IMR-90 (cell line): Measurements from ENCODE around the gene ACAD10. TPM values are rescaled to one million over a fixed set of nuclear protein-coding genes. Genes with fewer than 3 reads are reported as not detected.
"Not testable (repeated sequence)": the region's sequence is repeated elsewhere in the genome, so short reads cannot be mapped to it uniquely, and the experiment has no call there.

ENCODE experiments used
- ATAC-seq: fragments of 200-7000 bp; cut with Tn5 transposase; 2 replicates; pipeline ENCODE4 v1.9.1; 2020; ENCODE audit warnings: low read depth, mild to moderate bottlenecking, moderate library complexity
- BruUV-seq: library from RNA; stranded (reverse); fragments of 400-500 nt; replicated peaks from 2 replicates; lab custom pipeline; 2021; lab: Mats Ljungman, UMichigan
- CTCF ChIA-PET: fragments of 300-600 bp; formaldehyde crosslinking; extraction: SDS; loops from one replicate; lab custom pipeline; 2021; ENCODE audit warnings: antibody characterized with exemption; lab: Yijun Ruan, JAX
- POLR2A ChIA-PET: fragments of 300-600 bp; sonication (Branson Sonifier 250); formaldehyde crosslinking; loops from one replicate; lab custom pipeline; 2022; ENCODE audit warnings: antibody characterized with exemption; ENCODE audit not compliant: unreplicated experiment; lab: Charles Lee
- DNase-seq: peaks from one replicate; pipeline ENCODE4 v3.0.0; 2013
- H2AFZ ChIP-seq: replicated peaks from 2 replicates; pipeline ENCODE3; 2013; ENCODE audit warnings: low read length, mild to moderate bottlenecking; ENCODE audit not compliant: poor library complexity
- H2AK5ac ChIP-seq: 2 replicates; pipeline ENCODE4 v1.6.1; 2013; ENCODE audit warnings: low read depth, low read length, inconsistent platforms
- H2AK9ac ChIP-seq: replicated peaks from 2 replicates; pipeline ENCODE3; 2013; ENCODE audit warnings: mild to moderate bottlenecking, low read depth, low read length, moderate library complexity; ENCODE audit not compliant: poor library complexity
- H2BK120ac ChIP-seq: 2 replicates; pipeline ENCODE4 v1.6.1; 2013; ENCODE audit warnings: low read depth, low read length, inconsistent platforms
- H2BK15ac ChIP-seq: 3 replicates; pipeline ENCODE4 v1.6.1; 2013; ENCODE audit warnings: low read depth, low read length, inconsistent platforms
- H2BK20ac ChIP-seq: 2 replicates; pipeline ENCODE4 v1.6.1; 2013; ENCODE audit warnings: low read depth, mild to moderate bottlenecking, inconsistent platforms, low read length, moderate library complexity
- H2BK5ac ChIP-seq: 2 replicates; pipeline ENCODE4 v1.6.1; 2013; ENCODE audit warnings: mild to moderate bottlenecking, low read depth, low read length, inconsistent platforms; ENCODE audit not compliant: poor library complexity, severe bottlenecking
- H3K14ac ChIP-seq: replicated peaks from 2 replicates; pipeline ENCODE4 v1.6.1; 2013; ENCODE audit warnings: low read depth, low read length, inconsistent platforms
- H3K18ac ChIP-seq: 2 replicates; pipeline ENCODE4 v1.6.1; 2013; ENCODE audit warnings: low read depth, low read length, control low read depth
- H3K23ac ChIP-seq: 2 replicates; pipeline ENCODE4 v1.6.1; 2013; ENCODE audit warnings: low read depth, low read length, inconsistent platforms
- H3K27ac ChIP-seq: 2 replicates; pipeline ENCODE4 v1.5.1; 2013; ENCODE audit warnings: mild to moderate bottlenecking, control low read depth, low read length; ENCODE audit not compliant: insufficient read depth
- H3K27me3 ChIP-seq: 2 replicates; pipeline ENCODE4 v1.6.1; 2013; ENCODE audit warnings: low read length; ENCODE audit not compliant: control insufficient read depth, insufficient read depth
- H3K36me3 ChIP-seq: 2 replicates; pipeline ENCODE4 v1.6.1; 2013; ENCODE audit warnings: low read length, mixed read lengths; ENCODE audit not compliant: control insufficient read depth, insufficient read depth
- H3K4ac ChIP-seq: 2 replicates; pipeline ENCODE4 v1.6.1; 2013; ENCODE audit warnings: low read depth, low read length, inconsistent platforms
- H3K4me1 ChIP-seq: 2 replicates; pipeline ENCODE4 v1.6.1; 2013; ENCODE audit warnings: low read length, mixed read lengths; ENCODE audit not compliant: control insufficient read depth, insufficient read depth
- H3K4me2 ChIP-seq: 2 replicates; pipeline ENCODE4 v1.6.1; 2013; ENCODE audit warnings: low read depth, mild to moderate bottlenecking, control low read depth, low read length, moderate library complexity
- H3K4me3 ChIP-seq: 2 replicates; pipeline ENCODE4 v1.5.1; 2013; ENCODE audit warnings: low read depth, mild to moderate bottlenecking, control low read depth, low read length, moderate library complexity; ENCODE audit not compliant: insufficient read depth
- H3K56ac ChIP-seq: 2 replicates; pipeline ENCODE4 v1.6.1; 2013; ENCODE audit warnings: low read length, inconsistent platforms; ENCODE audit not compliant: insufficient read depth; ENCODE audit errors: extremely low read depth
- H3K79me1 ChIP-seq, 2 experiments: 2 replicates each; pipeline ENCODE4 v1.6.1; 2013; ENCODE audit warnings: low read length in 2 of 2, inconsistent platforms in 1 of 2, low read depth in 1 of 2
- H3K9ac ChIP-seq: 2 replicates; pipeline ENCODE4 v1.6.1; 2013; ENCODE audit warnings: low read depth, low read length, control low read depth
- H3K9me1 ChIP-seq: 2 replicates; pipeline ENCODE4 v1.6.1; 2013; ENCODE audit warnings: low read length, inconsistent platforms; ENCODE audit not compliant: insufficient read depth
- H3K9me3 ChIP-seq: 2 replicates; pipeline ENCODE4 v1.6.1; 2013; ENCODE audit warnings: low read length; ENCODE audit not compliant: control insufficient read depth, insufficient read depth
- H4K20me1 ChIP-seq: 2 replicates; pipeline ENCODE4 v1.6.1; 2013; ENCODE audit warnings: low read length, inconsistent platforms; ENCODE audit not compliant: insufficient read depth
- H4K5ac ChIP-seq: 2 replicates; pipeline ENCODE4 v1.6.1; 2013; ENCODE audit warnings: mild to moderate bottlenecking, low read depth, low read length, control low read depth
- H4K8ac ChIP-seq, 2 experiments: 2 replicates each; pipeline ENCODE4 v1.6.1; 2013; ENCODE audit warnings: low read depth in 2 of 2, low read length in 2 of 2, control low read depth in 1 of 2, inconsistent platforms in 1 of 2
- H4K91ac ChIP-seq: 2 replicates; pipeline ENCODE4 v1.6.1; 2013; ENCODE audit warnings: low read depth, low read length, inconsistent platforms; ENCODE audit not compliant: insufficient read depth
- WGBS, 2 experiments: methylation state at CpG; one replicate each; pipeline versions ENCODE4 v1.1.5 to v1.1.7; 2013; ENCODE audit warnings: missing lambda C conversion rate in 2 of 2; ENCODE audit not compliant: insufficient read length in 1 of 2; ENCODE audit errors: extremely low coverage in 2 of 2; 5-methylcytosine and 5-hydroxymethylcytosine counted together
- dilution Hi-C: fragments of 300-500 bp; cut with HindIII; formaldehyde crosslinking; loops from one replicate; pipeline ENCODE4 v1.14.3; 2018; ENCODE audit warnings: low sequenced_read_pairs; ENCODE audit not compliant: unreplicated experiment
- in situ Hi-C: fragments of 300-500 bp; cut with MboI; formaldehyde crosslinking; loops from 3 replicates; pipeline ENCODE4 v1.14.3; 2019; ENCODE audit warnings: low sequenced_read_pairs, inconsistent platforms, mixed read lengths
- intact Hi-C: fragments of 100-400 bp; cut with micrococcal nuclease; formaldehyde crosslinking; loops from 2 replicates; pipeline ENCODE4 v1.10.0; 2022
- polyA plus RNA-seq, 3 experiments: library from polyadenylated mRNA; depleted of rRNA; stranded (reverse); fragments of >200 nt; gene quantifications; 2 replicates each; pipeline ENCODE4 v1.2.3, GENCODE V29; 2012; ENCODE audit warnings: low replicate concordance in 1 of 3
- total RNA-seq: library from RNA; depleted of rRNA; stranded (reverse); fragments of >200 nt; gene quantifications from 2 replicates; pipeline ENCODE4 v1.2.3, GENCODE V29; 2012

ACAD10 gene
- total and polyA plus RNA-seq, 2 of the 4 experiments (the other 2 are of a cell fraction), result 12.4 to 21.0 TPM

DNA sequence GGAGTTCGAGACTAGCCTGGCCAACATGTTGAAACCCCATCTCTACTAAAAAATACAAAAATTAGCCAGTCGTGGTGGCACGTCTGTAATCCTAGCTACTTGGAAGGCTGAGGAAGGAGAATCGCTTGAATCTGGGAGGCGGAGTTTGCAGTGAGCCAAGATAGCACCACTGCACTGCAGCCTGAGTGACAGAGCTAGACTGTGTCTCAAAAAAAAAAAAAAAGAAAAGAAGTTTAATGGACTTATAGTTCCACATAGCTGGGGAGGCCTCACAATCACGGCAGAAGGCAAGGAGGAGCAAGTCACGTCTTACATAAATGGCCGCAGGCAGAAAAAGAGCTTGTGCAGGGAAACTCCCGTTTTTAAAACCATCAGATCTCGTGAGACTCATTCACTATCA is 77.7 kb downstream of the ACAD10 start:
- H2BK120ac ChIP-seq, H2BK20ac ChIP-seq, H2BK15ac ChIP-seq, POLR2A ChIA-PET, H3K4ac ChIP-seq, H3K9me3 ChIP-seq, DNase-seq, dilution Hi-C loops, H3K9me1 ChIP-seq, H3K14ac ChIP-seq, H2AFZ ChIP-seq, intact Hi-C loops, H3K36me3 ChIP-seq, H3K18ac ChIP-seq, H3K27me3 ChIP-seq, H3K56ac ChIP-seq, H2AK9ac ChIP-seq, H2AK5ac ChIP-seq, H3K9ac ChIP-seq, H4K8ac ChIP-seq, ATAC-seq, H4K91ac ChIP-seq, H3K27ac ChIP-seq, in situ Hi-C loops, H3K4me2 ChIP-seq, H3K4me1 ChIP-seq, H2BK5ac ChIP-seq, BruUV-seq, H3K23ac ChIP-seq, H3K4me3 ChIP-seq, H4K5ac ChIP-seq, H4K20me1 ChIP-seq: not testable (repeated sequence)
- CTCF ChIA-PET, result interaction anchor here (0.6 kb wide), 1 partner anchor 87 kb away, joined by 6 read pairs; no protein-coding TSS in a partner anchor
- peaks cover 8 to 22% of the 10 kb centered on the region in 2 experiments; a peak in 2 of 4 replicates for H3K79me1 ChIP-seq
- 81% methylated on average over 2 of the region's 10 CpGs; no CpG with 5 or more reads in 1 of the 2 experiments for WGBS, 2 experiments
